GM19035 (cell line): Measurements from ENCODE around the gene DNAJB2.
"Not testable (repeated sequence)": the region's sequence is repeated elsewhere in the genome, so short reads cannot be mapped to it uniquely, and the experiment has no call there.

Source experiments
- ATAC-seq: cut with Tn5 transposase; IDR thresholded peaks from one replicate; pipeline ENCODE4 v1.9.1; 2021; ENCODE audit not compliant: unreplicated experiment

DNAJB2 gene

GRCh38 chr2:219284501-219285372, 5.6 kb downstream of the DNAJB2 start:
- no peak for ATAC-seq

- no peak for ATAC-seq
Measured at GRCh38 chr2:219285373-219285735, 6.2 kb downstream of the DNAJB2 start.

- ATAC-seq = no peak
Measured at GRCh38 chr2:219285894-219286425, 6.8 kb downstream of the DNAJB2 start.

- ATAC-seq = no peak
Measured at GRCh38 chr2:219286436-219287115, 7.4 kb downstream of the DNAJB2 start.

GRCh38 chr2:219287116-219287440, 7.9 kb downstream of the DNAJB2 start:
- not testable (repeated sequence) for ATAC-seq

- ATAC-seq = no peak
Measured at GRCh38 chr2:219287580-219288265, 8.6 kb downstream of the DNAJB2 start.

- no peak for ATAC-seq
Measured at GRCh38 chr2:219289195-219289536, 10.0 kb downstream of the DNAJB2 start.

- no peak for ATAC-seq
Measured at GRCh38 chr2:219289537-219290361, 10.6 kb downstream of the DNAJB2 start.

GRCh38 chr2:219290381-219291171, 11.4 kb downstream of the DNAJB2 start:
- ATAC-seq = no peak

GRCh38 chr2:219291394-219291793, 12.2 kb downstream of the DNAJB2 start:
- ATAC-seq = no peak

- ATAC-seq = no peak
Measured at GRCh38 chr2:219291910-219292490, 12.8 kb downstream of the DNAJB2 start.

- ATAC-seq = no peak
Measured at GRCh38 chr2:219292616-219293015, 13.4 kb downstream of the DNAJB2 start.

- ATAC-seq = no peak
Measured at GRCh38 chr2:219293736-219294231, 14.6 kb downstream of the DNAJB2 start.

GRCh38 chr2:219294356-219295351, 15.5 kb downstream of the DNAJB2 start:
- peak; percentile 93 for ATAC-seq

GRCh38 chr2:219296142-219296541, 17.0 kb downstream of the DNAJB2 start:
- no peak for ATAC-seq

- no peak for ATAC-seq
Measured at GRCh38 chr2:219296631-219297391, 17.6 kb downstream of the DNAJB2 start.

- no peak for ATAC-seq
Measured at GRCh38 chr2:219297766-219298456, 18.7 kb downstream of the DNAJB2 start.
